A673 (cell line): Measurements from ENCODE around the gene CFAP92.

Experiments
- EZH2 ChIP-seq: fragments of 200-600 bp; sonication (generic); IDR thresholded peaks from 2 replicates; pipeline ENCODE4 v1.6.1; 2017; ENCODE audit warnings: borderline replicate concordance, low read depth, mild to moderate bottlenecking, mixed read lengths, antibody characterized with exemption, low read length; ENCODE audit not compliant: poor library complexity, severe bottlenecking
- TF ChIP-seq, protein P1 (sequence below): fragments of 300-800, 200-600 bp; sonication (generic); conservative IDR thresholded peaks from 2 replicates; pipeline ENCODE4 v1.5.1; 2017; ENCODE audit warnings: low read depth, mild to moderate bottlenecking, antibody characterized with exemption, low read length, moderate library complexity, mixed read lengths

DNA sequence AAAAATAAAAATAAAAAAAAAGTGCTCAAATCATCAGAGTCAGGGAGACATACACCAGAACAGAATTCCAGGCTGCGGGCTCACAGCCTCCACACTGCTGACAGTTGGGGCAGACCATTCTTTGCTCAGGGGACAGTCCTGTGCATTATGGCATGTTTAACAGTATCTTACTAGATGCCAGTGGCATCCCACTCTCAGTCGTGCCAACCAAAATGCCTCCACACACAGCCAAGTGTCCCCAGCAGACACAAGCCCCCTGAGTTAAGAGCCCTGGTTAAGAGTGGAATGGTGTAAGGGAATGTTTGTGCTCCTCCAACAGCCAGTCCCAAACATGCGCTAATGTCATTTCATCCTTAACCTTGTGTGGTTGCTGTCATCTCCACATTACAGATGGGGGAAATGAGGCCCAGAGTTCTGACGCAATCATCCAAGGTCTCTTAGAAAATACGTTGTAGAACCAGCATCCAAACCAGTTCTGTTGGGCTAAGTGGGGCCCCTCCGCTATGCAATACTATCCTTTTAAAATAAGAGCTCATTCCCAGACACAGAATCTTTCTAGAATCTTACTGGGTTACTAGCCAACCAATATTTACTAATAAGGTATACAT, 26.0 kb downstream of the CFAP92 start:
- TF ChIP-seq, protein P1, sequence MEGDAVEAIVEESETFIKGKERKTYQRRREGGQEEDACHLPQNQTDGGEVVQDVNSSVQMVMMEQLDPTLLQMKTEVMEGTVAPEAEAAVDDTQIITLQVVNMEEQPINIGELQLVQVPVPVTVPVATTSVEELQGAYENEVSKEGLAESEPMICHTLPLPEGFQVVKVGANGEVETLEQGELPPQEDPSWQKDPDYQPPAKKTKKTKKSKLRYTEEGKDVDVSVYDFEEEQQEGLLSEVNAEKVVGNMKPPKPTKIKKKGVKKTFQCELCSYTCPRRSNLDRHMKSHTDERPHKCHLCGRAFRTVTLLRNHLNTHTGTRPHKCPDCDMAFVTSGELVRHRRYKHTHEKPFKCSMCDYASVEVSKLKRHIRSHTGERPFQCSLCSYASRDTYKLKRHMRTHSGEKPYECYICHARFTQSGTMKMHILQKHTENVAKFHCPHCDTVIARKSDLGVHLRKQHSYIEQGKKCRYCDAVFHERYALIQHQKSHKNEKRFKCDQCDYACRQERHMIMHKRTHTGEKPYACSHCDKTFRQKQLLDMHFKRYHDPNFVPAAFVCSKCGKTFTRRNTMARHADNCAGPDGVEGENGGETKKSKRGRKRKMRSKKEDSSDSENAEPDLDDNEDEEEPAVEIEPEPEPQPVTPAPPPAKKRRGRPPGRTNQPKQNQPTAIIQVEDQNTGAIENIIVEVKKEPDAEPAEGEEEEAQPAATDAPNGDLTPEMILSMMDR, result no peak
- no peak for TF ChIP-seq EZH2
